ENCODE measurements around the gene TMEM242. TPM values are rescaled to one million over a fixed set of nuclear protein-coding genes. Genes with fewer than 3 reads are reported as not detected.

Gene TMEM242
- polyA plus RNA-seq, 1 of the 3 experiments (the other 2 are of a cell fraction) = 7.4 TPM

DNA sequence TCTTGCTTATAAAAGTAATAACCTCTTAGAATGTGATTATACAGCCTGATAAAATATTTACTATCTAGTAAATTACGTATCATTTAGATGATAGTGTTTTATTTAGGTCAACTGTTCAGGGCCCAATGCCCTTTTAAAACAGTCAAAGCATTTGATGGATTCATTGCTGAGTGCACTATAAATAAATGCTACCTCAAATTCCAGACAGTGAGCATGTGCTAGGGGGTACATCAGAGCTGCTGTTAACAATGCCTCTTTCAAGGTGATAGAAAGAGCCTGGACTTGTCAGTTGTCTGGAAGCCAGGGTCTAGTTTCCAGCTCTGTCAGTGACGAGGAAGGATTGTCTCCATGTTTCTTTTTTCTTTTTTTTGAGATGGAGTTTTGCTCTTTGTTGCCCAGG, 7.5 kb upstream of the TMEM242 start:
- H4K20me1 ChIP-seq (ENCODE audit: insufficient read depth) = no peaks in the 10 kb centered on the region
- no peaks in the 10 kb centered on the region for H3K79me2 ChIP-seq (ENCODE audit: insufficient read depth)
- no peak for DNase-seq
- H3K36me3 ChIP-seq (replicated peaks in 1 of 2; ENCODE audit: control insufficient read depth in 1 of 2, insufficient read depth in 2 of 2, low read length in 1 of 2) = no peaks in the 10 kb centered on the region
- H3K27me3 ChIP-seq (ENCODE audit: insufficient read depth) = no peaks in the 10 kb centered on the region
- H3F3A ChIP-seq (replicated peaks; ENCODE audit: insufficient read depth) = peaks cover 15% of the 10 kb centered on the region
- TF ChIP-seq GATA2 (CRISPR knock-in tag; IDR thresholded peaks at IDR 0.05) (no peak), NRF1 (IDR thresholded peaks at IDR 0.05; ENCODE audit: low read depth, low read length) (no peak), FOXJ3 (CRISPR knock-in tag; IDR thresholded peaks at IDR 0.05) (no peak), RAD21 (IDR thresholded peaks at IDR 0.05; ENCODE audit: low read length) (no peak), NFIC (IDR thresholded peaks at IDR 0.05; ENCODE audit: borderline replicate concordance) (no peak), FOXM1 (IDR thresholded peaks at IDR 0.05; ENCODE audit: low read depth) (no peak), RCOR1 (IDR thresholded peaks at IDR 0.05; ENCODE audit: low read length) (no peak), TEAD4 (IDR thresholded peaks at IDR 0.05; ENCODE audit: borderline replicate concordance, insufficient read depth) (no peak), RFX5 (IDR thresholded peaks at IDR 0.05; ENCODE audit: low read length) (no peak), JUND (IDR thresholded peaks at IDR 0.05) (no peak), SMC3 (IDR thresholded peaks at IDR 0.05; ENCODE audit: low read depth, low read length) (no peak), POLR2AphosphoS5 (IDR thresholded peaks at IDR 0.05; ENCODE audit: low read depth, low read length) (no peak)
- TF ChIP-seq, protein P1, sequence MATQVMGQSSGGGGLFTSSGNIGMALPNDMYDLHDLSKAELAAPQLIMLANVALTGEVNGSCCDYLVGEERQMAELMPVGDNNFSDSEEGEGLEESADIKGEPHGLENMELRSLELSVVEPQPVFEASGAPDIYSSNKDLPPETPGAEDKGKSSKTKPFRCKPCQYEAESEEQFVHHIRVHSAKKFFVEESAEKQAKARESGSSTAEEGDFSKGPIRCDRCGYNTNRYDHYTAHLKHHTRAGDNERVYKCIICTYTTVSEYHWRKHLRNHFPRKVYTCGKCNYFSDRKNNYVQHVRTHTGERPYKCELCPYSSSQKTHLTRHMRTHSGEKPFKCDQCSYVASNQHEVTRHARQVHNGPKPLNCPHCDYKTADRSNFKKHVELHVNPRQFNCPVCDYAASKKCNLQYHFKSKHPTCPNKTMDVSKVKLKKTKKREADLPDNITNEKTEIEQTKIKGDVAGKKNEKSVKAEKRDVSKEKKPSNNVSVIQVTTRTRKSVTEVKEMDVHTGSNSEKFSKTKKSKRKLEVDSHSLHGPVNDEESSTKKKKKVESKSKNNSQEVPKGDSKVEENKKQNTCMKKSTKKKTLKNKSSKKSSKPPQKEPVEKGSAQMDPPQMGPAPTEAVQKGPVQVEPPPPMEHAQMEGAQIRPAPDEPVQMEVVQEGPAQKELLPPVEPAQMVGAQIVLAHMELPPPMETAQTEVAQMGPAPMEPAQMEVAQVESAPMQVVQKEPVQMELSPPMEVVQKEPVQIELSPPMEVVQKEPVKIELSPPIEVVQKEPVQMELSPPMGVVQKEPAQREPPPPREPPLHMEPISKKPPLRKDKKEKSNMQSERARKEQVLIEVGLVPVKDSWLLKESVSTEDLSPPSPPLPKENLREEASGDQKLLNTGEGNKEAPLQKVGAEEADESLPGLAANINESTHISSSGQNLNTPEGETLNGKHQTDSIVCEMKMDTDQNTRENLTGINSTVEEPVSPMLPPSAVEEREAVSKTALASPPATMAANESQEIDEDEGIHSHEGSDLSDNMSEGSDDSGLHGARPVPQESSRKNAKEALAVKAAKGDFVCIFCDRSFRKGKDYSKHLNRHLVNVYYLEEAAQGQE (IDR thresholded peaks at IDR 0.05; ENCODE audit: low read depth, low read length) = no peak
- TF ChIP-seq, protein P2, sequence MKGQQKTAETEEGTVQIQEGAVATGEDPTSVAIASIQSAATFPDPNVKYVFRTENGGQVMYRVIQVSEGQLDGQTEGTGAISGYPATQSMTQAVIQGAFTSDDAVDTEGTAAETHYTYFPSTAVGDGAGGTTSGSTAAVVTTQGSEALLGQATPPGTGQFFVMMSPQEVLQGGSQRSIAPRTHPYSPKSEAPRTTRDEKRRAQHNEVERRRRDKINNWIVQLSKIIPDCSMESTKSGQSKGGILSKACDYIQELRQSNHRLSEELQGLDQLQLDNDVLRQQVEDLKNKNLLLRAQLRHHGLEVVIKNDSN (IDR thresholded peaks at IDR 0.05; ENCODE audit: borderline replicate concordance, low read depth) = no peak
- TF ChIP-seq, protein P3, sequence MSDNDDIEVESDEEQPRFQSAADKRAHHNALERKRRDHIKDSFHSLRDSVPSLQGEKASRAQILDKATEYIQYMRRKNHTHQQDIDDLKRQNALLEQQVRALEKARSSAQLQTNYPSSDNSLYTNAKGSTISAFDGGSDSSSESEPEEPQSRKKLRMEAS (IDR thresholded peaks at IDR 0.05; ENCODE audit: low read depth) = no peak
- TF ChIP-seq, protein P4, sequence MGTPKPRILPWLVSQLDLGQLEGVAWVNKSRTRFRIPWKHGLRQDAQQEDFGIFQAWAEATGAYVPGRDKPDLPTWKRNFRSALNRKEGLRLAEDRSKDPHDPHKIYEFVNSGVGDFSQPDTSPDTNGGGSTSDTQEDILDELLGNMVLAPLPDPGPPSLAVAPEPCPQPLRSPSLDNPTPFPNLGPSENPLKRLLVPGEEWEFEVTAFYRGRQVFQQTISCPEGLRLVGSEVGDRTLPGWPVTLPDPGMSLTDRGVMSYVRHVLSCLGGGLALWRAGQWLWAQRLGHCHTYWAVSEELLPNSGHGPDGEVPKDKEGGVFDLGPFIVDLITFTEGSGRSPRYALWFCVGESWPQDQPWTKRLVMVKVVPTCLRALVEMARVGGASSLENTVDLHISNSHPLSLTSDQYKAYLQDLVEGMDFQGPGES (IDR thresholded peaks at IDR 0.05; ENCODE audit: low read depth, low read length) = no peak
- TF ChIP-seq, protein P5, sequence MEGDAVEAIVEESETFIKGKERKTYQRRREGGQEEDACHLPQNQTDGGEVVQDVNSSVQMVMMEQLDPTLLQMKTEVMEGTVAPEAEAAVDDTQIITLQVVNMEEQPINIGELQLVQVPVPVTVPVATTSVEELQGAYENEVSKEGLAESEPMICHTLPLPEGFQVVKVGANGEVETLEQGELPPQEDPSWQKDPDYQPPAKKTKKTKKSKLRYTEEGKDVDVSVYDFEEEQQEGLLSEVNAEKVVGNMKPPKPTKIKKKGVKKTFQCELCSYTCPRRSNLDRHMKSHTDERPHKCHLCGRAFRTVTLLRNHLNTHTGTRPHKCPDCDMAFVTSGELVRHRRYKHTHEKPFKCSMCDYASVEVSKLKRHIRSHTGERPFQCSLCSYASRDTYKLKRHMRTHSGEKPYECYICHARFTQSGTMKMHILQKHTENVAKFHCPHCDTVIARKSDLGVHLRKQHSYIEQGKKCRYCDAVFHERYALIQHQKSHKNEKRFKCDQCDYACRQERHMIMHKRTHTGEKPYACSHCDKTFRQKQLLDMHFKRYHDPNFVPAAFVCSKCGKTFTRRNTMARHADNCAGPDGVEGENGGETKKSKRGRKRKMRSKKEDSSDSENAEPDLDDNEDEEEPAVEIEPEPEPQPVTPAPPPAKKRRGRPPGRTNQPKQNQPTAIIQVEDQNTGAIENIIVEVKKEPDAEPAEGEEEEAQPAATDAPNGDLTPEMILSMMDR (IDR thresholded peaks at IDR 0.05) = no peak
- TF ChIP-seq, protein P6, sequence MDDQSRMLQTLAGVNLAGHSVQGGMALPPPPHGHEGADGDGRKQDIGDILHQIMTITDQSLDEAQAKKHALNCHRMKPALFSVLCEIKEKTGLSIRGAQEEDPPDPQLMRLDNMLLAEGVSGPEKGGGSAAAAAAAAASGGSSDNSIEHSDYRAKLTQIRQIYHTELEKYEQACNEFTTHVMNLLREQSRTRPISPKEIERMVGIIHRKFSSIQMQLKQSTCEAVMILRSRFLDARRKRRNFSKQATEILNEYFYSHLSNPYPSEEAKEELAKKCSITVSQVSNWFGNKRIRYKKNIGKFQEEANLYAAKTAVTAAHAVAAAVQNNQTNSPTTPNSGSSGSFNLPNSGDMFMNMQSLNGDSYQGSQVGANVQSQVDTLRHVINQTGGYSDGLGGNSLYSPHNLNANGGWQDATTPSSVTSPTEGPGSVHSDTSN (IDR thresholded peaks at IDR 0.05) = no peak
- TF ChIP-seq, protein P7, sequence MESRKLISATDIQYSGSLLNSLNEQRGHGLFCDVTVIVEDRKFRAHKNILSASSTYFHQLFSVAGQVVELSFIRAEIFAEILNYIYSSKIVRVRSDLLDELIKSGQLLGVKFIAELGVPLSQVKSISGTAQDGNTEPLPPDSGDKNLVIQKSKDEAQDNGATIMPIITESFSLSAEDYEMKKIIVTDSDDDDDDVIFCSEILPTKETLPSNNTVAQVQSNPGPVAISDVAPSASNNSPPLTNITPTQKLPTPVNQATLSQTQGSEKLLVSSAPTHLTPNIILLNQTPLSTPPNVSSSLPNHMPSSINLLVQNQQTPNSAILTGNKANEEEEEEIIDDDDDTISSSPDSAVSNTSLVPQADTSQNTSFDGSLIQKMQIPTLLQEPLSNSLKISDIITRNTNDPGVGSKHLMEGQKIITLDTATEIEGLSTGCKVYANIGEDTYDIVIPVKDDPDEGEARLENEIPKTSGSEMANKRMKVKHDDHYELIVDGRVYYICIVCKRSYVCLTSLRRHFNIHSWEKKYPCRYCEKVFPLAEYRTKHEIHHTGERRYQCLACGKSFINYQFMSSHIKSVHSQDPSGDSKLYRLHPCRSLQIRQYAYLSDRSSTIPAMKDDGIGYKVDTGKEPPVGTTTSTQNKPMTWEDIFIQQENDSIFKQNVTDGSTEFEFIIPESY (IDR thresholded peaks at IDR 0.05; ENCODE audit: borderline replicate concordance, low read depth) = no peak
- H2AFZ ChIP-seq (ENCODE audit: low read depth) = no peak overlapping the region
- no peak overlapping the region for H3K27ac ChIP-seq (ENCODE audit: low read depth in 2 of 2, low read length in 1 of 2)
- H3K4me1 ChIP-seq (ENCODE audit: control insufficient read depth in 1 of 2, insufficient read depth in 2 of 2, low read depth in 1 of 2, low read length in 1 of 2) = peaks cover 7 to 12% of the 10 kb centered on the region in 2 experiments
- H3K9me2 ChIP-seq = no peaks in the 10 kb centered on the region
- H3K4me3 ChIP-seq (ENCODE audit: low read depth in 2 of 2, low read length in 1 of 2) = no peak overlapping the region
- WGBS (ENCODE audit: low lambda C conversion rate) = 67% methylated on average over 2 of the region's 2 CpGs
- ChIA-PET POLR2A (no interaction called here), CTCF (interaction anchor here (1.7 to 3.9 kb wide), 2 partner anchors 8 to 247 kb away, joined by 3 to 20 read pairs; partner anchors contain the start of gene TMEM242)
- H3K4me2 ChIP-seq = no peak overlapping the region
- no peaks in the 10 kb centered on the region for H3K9me3 ChIP-seq
- no peak overlapping the region for H3K9ac ChIP-seq
